Astrocyte (in vitro differentiated cells and primary cell): Measurements from ENCODE around the gene FLOT2.

Experiments used
- EZH2 ChIP-seq: IDR thresholded peaks from 2 replicates; pipeline ENCODE4 v1.6.1; 2012; ENCODE audit warnings: mild to moderate bottlenecking, low read length, inconsistent platforms; ENCODE audit not compliant: insufficient read depth
- TF ChIP-seq, protein P1 (sequence below): IDR thresholded peaks from 2 replicates; pipeline ENCODE4 v1.5.1; 2011; ENCODE audit warnings: low read depth, mild to moderate bottlenecking, inconsistent platforms, low read length, moderate library complexity; ENCODE audit not compliant: insufficient read depth

DNA sequence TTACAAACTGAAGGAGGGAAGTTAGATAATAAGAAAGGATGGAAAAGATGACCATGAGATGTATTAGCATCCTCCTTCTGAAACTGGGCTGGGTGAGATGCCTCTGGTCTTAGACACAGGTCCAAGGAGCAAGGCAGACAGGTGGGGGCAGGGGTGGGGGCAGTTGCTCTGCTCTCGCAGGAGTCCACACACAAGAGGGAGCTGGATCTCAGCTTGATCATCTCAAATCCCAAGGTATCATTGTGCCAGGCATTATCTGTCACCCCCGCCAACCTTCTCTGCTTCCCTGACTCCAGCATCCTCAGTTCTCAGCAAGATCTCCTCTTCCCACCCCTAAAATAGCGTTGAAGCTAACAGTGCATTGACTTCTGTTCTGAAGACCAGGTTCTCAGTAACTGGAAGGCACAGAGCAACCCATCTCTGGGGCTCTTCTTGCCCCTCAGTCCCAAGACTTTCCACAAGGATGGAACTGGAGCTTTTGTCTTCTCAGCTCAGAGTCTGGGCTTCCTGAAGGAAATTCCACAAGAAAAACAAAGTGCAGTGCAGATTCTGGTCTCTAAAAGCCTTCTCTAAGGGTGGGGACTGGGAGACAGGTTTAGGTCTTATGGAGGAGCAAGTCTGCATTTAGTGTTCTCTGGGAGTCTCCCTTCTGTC is 1.6 kb downstream of the FLOT2 start:
- TF ChIP-seq, protein P1, sequence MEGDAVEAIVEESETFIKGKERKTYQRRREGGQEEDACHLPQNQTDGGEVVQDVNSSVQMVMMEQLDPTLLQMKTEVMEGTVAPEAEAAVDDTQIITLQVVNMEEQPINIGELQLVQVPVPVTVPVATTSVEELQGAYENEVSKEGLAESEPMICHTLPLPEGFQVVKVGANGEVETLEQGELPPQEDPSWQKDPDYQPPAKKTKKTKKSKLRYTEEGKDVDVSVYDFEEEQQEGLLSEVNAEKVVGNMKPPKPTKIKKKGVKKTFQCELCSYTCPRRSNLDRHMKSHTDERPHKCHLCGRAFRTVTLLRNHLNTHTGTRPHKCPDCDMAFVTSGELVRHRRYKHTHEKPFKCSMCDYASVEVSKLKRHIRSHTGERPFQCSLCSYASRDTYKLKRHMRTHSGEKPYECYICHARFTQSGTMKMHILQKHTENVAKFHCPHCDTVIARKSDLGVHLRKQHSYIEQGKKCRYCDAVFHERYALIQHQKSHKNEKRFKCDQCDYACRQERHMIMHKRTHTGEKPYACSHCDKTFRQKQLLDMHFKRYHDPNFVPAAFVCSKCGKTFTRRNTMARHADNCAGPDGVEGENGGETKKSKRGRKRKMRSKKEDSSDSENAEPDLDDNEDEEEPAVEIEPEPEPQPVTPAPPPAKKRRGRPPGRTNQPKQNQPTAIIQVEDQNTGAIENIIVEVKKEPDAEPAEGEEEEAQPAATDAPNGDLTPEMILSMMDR: no peak
- TF ChIP-seq EZH2: no peak
